GM12865 (cell line): ENCODE data around the gene FARP2.

Experiments
- DNase-seq: peaks from one replicate; pipeline ENCODE4 v3.0.0; 2010; ENCODE audit warnings: low read depth
- H3K4me3 ChIP-seq: 2 replicates; pipeline ENCODE4 v1.5.1; 2011; ENCODE audit warnings: mild to moderate bottlenecking, low read depth, low read length, control low read depth
- CTCF ChIP-seq: IDR thresholded peaks from 2 replicates; pipeline ENCODE4 v1.5.1; 2011; ENCODE audit warnings: low read length, control low read depth, low read depth, inconsistent platforms; ENCODE audit not compliant: insufficient read depth; ENCODE audit errors: missing control alignments

The FARP2 gene

DNA sequence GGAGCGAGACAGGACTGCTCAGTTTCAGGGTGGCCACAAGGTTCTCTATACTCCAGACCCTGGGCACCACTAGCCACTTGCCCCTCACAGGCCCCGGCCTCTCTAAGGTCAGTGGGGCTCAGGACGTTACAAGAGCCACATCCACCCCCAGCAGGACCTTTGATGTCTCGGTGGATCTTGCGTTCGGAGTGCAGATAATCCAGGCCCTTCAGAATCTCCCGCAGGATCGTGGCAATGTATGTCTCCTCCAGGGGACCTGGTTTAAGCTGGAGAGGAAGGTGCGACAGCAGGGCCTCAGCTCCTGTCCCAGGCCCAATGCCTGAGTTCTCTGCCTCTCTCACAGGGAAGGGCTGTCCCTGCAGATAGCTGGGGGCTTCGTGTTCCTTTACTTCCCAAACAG, 143.9 kb downstream of the FARP2 start:
- TF ChIP-seq CTCF = no peak
- no peak overlapping the region for H3K4me3 ChIP-seq
- DNase-seq = no peak

- TF ChIP-seq CTCF = no peak
- no peak for DNase-seq
Measured at GRCh38 chr2:241500431-241500975, 144.4 kb downstream of the FARP2 start.

GRCh38 chr2:241501099-241501541, 145.0 kb downstream of the FARP2 start:
- DNase-seq = no peak
- no peak for TF ChIP-seq CTCF
- no peak overlapping the region for H3K4me3 ChIP-seq

More at GRCh38 chr2:241500431-241500975, 144.4 kb downstream of the FARP2 start:
- no peak overlapping the region for H3K4me3 ChIP-seq

- no peak for DNase-seq
- TF ChIP-seq CTCF = no peak
- no peak overlapping the region for H3K4me3 ChIP-seq
Measured at GRCh38 chr2:241501551-241501950, 145.5 kb downstream of the FARP2 start.

GRCh38 chr2:241502281-241502680, 146.2 kb downstream of the FARP2 start:
- H3K4me3 ChIP-seq = no peak overlapping the region
- no peak for TF ChIP-seq CTCF
- no peak for DNase-seq

DNA sequence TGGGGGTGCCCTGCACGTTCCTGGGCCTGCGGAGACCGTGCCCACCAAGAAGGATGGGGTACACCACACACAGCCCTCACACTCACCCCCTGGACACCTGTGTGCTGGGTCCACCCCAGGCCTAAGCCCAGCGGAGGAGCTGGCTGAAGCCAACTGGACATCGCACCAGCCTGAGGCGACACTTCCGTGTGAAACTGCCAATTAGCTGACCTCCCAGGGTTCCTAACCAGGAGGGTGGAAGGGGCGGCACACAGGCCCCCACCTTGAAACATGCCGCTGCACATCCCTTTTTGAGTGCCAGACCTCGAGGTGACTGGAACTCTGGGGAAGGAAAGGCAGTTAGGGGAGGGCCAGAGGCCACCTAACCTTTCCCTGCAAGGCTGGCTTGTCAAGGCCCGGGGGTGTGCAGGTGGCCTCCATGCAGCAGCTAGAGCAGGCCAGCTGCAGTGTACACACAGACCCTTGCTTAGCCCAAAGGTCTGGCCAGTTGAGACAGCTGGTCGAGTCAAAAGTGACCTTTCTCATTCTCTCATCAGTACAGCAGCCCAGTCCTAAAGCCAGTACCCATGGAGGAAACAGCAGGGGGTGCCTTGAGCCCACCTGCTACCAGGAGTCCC, 147.8 kb downstream of the FARP2 start:
- no peak overlapping the region for H3K4me3 ChIP-seq
- no peak for TF ChIP-seq CTCF
- no peak for DNase-seq

DNA sequence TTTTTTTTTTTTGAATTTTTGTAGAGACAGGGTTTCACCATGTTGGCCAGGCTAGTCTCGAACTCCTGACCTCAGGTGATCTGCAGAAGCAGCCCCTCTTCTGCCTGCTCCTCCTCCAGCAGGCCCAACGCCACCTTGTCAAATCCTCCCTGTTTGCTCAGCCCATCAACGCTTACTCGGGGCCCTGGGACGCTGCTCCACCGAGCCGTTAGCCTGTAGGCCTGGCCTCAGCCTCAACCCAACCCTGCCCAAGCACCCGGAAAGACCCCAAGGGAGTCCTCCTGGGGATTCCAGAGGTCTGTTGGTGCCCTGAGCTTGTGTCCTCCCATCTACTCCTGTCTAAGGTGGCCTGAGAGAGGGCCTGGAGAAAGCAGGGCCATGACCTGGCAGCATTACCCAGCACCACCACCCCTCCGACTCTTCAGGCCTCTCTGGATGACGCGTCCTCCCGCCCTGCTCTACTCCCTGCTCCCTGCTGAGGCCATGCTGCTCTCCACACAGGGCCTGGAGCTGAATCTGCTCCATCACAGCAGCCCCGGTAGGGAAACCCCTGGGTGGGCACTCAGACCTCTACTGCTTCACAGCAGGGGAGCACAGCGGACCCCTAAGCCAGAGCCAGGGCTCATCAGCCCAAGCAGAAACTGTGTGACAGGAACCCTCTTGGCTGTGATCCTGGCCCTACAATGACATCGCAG, 149.1 kb downstream of the FARP2 start:
- no peak for DNase-seq
- TF ChIP-seq CTCF = no peak
- no peak overlapping the region for H3K4me3 ChIP-seq
